Keratinocyte (primary cell): ENCODE results near the gene SYNE1. TPM values are rescaled to one million over a fixed set of nuclear protein-coding genes. Genes with fewer than 3 reads are reported as not detected.

Source experiments
- DNase-seq: peaks from one replicate; pipeline ENCODE4 v3.0.0-alpha.2; 2011; ENCODE audit warnings: low read depth, missing footprints, low spot score
- FAIRE-seq: peaks from 2 replicates; lab custom pipeline; 2011; peaks lifted over from hg19 to GRCh38; lab: Jason Lieb, UNC
- H2AFZ ChIP-seq: 2 replicates; pipeline ENCODE4 v1.6.0; 2012; ENCODE audit warnings: low read length, control low read depth, inconsistent platforms; ENCODE audit not compliant: control insufficient read depth
- H3K27ac ChIP-seq: 2 replicates; pipeline ENCODE4 v1.5.1; 2011; ENCODE audit warnings: low read length; ENCODE audit not compliant: control insufficient read depth, insufficient read depth
- H3K27me3 ChIP-seq: 3 replicates; pipeline ENCODE4 v1.6.0; 2011; ENCODE audit warnings: low read length; ENCODE audit not compliant: control insufficient read depth, insufficient read depth; ENCODE audit errors: extremely low read depth
- H3K36me3 ChIP-seq, 2 experiments: 2 replicates in 1 of 2; 3 replicates in 1 of 2; pipeline ENCODE4 v1.5.1; 2011; ENCODE audit warnings: low read length in 2 of 2, mild to moderate bottlenecking in 1 of 2; ENCODE audit not compliant: control insufficient read depth in 2 of 2, insufficient read depth in 2 of 2; ENCODE audit errors: extremely low read depth in 1 of 2
- H3K4me1 ChIP-seq: 3 replicates; pipeline ENCODE4 v1.5.1; 2011; ENCODE audit warnings: low read length; ENCODE audit not compliant: control insufficient read depth, insufficient read depth; ENCODE audit errors: extremely low read depth
- H3K4me2 ChIP-seq: 3 replicates; pipeline ENCODE4 v1.6.0; 2011; ENCODE audit warnings: low read depth, low read length; ENCODE audit not compliant: control insufficient read depth, insufficient read depth; ENCODE audit errors: extremely low read depth
- H3K4me3 ChIP-seq, 3 experiments: fragments of 200-600 bp in 1 of 3; sonication (generic) in 1 of 3; 2 replicates in 2 of 3; 3 replicates in 1 of 3; pipeline ENCODE4 v1.5.1; 2011 to 2016; ENCODE audit warnings: low read length in 3 of 3, mild to moderate bottlenecking in 3 of 3, control low read depth in 2 of 3, inconsistent platforms in 1 of 3, low read depth in 1 of 3, mixed read lengths in 1 of 3, mixed run types in 1 of 3, moderate library complexity in 1 of 3; ENCODE audit not compliant: control insufficient read depth in 2 of 3, insufficient read depth in 2 of 3; ENCODE audit errors: extremely low read depth in 1 of 3
- H3K79me2 ChIP-seq: 2 replicates; pipeline ENCODE4 v1.6.0; 2012; ENCODE audit warnings: low read length; ENCODE audit not compliant: control insufficient read depth, insufficient read depth
- H3K9ac ChIP-seq: 3 replicates; pipeline ENCODE4 v1.6.0; 2011; ENCODE audit warnings: low read length; ENCODE audit not compliant: control insufficient read depth, insufficient read depth; ENCODE audit errors: extremely low read depth
- H3K9me1 ChIP-seq: 3 replicates; pipeline ENCODE4 v1.6.0; 2011; ENCODE audit warnings: low read length; ENCODE audit not compliant: control insufficient read depth, insufficient read depth; ENCODE audit errors: extremely low read depth
- H3K9me3 ChIP-seq: 2 replicates; pipeline ENCODE4 v1.5.1; 2012; ENCODE audit warnings: low read depth, low read length; ENCODE audit not compliant: control insufficient read depth
- H4K20me1 ChIP-seq: 3 replicates; pipeline ENCODE4 v1.6.0; 2011; ENCODE audit warnings: low read length; ENCODE audit not compliant: control insufficient read depth, insufficient read depth; ENCODE audit errors: extremely low read depth
- EZH2 ChIP-seq: IDR thresholded peaks from one replicate; pipeline ENCODE4 v1.6.1; 2012; ENCODE audit warnings: inconsistent platforms, mild to moderate bottlenecking, low read length, moderate library complexity
- dilution Hi-C: fragments of 300-500 bp; cut with MboI; formaldehyde crosslinking; loops from one replicate; pipeline ENCODE4 v1.7.0; 2020; ENCODE audit warnings: low sequenced_read_pairs; ENCODE audit not compliant: extremely low pct_ligation_motif_present
- polyA plus RNA-seq, 5 experiments: library from polyadenylated mRNA; depleted of rRNA in 3 of 5; stranded (reverse) in 3 of 5; stranded (forward) in 1 of 5; unstranded in 1 of 5; fragments of >200 nt; gene quantifications; 1 replicate in 1 of 5; 2 replicates in 3 of 5; 3 replicates in 1 of 5; pipeline versions ENCODE4 v1.2.1 to v1.2.3, GENCODE V29; 2011 to 2012; ENCODE audit warnings: missing spikeins in 2 of 5, low read depth in 1 of 5, low replicate concordance in 1 of 5
- TF ChIP-seq, protein P1 (sequence below), 3 experiments: IDR thresholded peaks in 1 of 3; conservative IDR thresholded peaks in 1 of 3; optimal IDR thresholded peaks in 1 of 3; 2 replicates in 2 of 3; 3 replicates in 1 of 3; pipeline versions ENCODE3 to v1.5.1; 2011; ENCODE audit warnings: low read length in 3 of 3, mild to moderate bottlenecking in 3 of 3, moderate library complexity in 2 of 3, control low read depth in 1 of 3, inconsistent platforms in 1 of 3; ENCODE audit not compliant: insufficient read depth in 2 of 3; ENCODE audit errors: extremely low read depth in 1 of 3

Gene SYNE1
- polyA plus RNA-seq, 1 donor (not counting 4 experiments of a cell fraction or from before 2014, with no cell fraction given), result 4.0 TPM

DNA sequence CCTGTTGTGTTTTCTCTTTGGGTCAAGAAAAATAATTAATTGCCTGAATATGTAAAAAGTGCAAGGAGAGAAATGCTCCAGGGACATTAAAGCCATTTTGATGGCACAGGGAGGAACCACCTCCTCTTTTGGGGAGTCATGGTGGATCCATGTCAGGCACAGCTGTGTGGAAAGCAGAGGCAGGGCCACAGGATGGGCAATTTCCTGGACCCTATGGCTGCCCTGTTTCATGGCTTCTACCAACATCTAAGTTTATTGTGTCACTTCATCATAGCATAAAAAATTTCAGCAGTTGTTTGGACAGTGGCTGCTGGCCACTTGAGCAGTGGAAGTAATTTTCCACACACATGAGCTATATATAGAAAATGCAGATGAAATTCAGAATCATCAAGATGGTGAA, 238.2 kb downstream of the SYNE1 start:
- TF ChIP-seq EZH2, result no peak
- TF ChIP-seq, protein P1, sequence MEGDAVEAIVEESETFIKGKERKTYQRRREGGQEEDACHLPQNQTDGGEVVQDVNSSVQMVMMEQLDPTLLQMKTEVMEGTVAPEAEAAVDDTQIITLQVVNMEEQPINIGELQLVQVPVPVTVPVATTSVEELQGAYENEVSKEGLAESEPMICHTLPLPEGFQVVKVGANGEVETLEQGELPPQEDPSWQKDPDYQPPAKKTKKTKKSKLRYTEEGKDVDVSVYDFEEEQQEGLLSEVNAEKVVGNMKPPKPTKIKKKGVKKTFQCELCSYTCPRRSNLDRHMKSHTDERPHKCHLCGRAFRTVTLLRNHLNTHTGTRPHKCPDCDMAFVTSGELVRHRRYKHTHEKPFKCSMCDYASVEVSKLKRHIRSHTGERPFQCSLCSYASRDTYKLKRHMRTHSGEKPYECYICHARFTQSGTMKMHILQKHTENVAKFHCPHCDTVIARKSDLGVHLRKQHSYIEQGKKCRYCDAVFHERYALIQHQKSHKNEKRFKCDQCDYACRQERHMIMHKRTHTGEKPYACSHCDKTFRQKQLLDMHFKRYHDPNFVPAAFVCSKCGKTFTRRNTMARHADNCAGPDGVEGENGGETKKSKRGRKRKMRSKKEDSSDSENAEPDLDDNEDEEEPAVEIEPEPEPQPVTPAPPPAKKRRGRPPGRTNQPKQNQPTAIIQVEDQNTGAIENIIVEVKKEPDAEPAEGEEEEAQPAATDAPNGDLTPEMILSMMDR (optimal IDR thresholded peaks at IDR 0.05 in 1 of 3, IDR thresholded peaks at IDR 0.05 in 1 of 3, conservative IDR thresholded peaks at IDR 0.05 in 1 of 3; ENCODE audit: extremely low read depth in 1 of 3, insufficient read depth in 2 of 3, low read length in 3 of 3), result no peak
- Histone ChIP-seq H3K9ac (no peak overlapping the region), H3K4me3 (no peak overlapping the region), H3K4me2 (no peak overlapping the region), H3K36me3 (no peaks in the 10 kb centered on the region), H3K27me3 (no peaks in the 10 kb centered on the region), H3K4me1 (peaks cover 20% of the 10 kb centered on the region), H3K27ac (no peak overlapping the region), H3K79me2 (no peaks in the 10 kb centered on the region), H2AFZ (no peak overlapping the region), H4K20me1 (no peaks in the 10 kb centered on the region), H3K9me3 (no peaks in the 10 kb centered on the region), H3K9me1 (no peaks in the 10 kb centered on the region)
- DNase-seq (no peak), FAIRE-seq (no peak)
- dilution Hi-C loops, result no loop called here

DNA sequence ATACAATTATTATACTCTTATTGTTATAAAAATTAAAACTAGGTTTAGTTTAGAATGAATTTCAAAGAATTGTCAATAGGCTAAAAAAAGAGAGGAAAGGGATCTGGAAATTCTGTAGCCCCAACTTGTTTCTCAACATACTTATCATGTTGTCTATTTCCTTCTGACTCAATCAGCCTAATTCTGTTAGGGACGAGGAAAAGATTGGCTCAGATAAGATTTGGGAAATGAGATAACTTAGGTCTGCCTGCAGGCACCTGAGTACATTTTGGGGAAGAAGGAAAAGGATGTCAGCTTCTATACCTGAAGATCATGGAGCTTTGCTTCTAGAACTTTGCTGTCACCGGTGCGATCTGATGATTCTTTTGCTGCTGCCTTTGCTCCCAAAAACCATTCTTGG, 238.8 kb downstream of the SYNE1 start:
- Histone ChIP-seq H3K36me3 (no peaks in the 10 kb centered on the region), H3K9ac (no peak overlapping the region), H3K9me1 (no peaks in the 10 kb centered on the region), H3K4me2 (no peak overlapping the region), H3K79me2 (no peaks in the 10 kb centered on the region), H3K27ac (no peak overlapping the region), H4K20me1 (no peaks in the 10 kb centered on the region), H3K4me1 (peaks cover 20% of the 10 kb centered on the region), H3K27me3 (no peaks in the 10 kb centered on the region), H2AFZ (no peak overlapping the region), H3K4me3 (no peak overlapping the region), H3K9me3 (no peaks in the 10 kb centered on the region)
- DNase-seq (no peak), FAIRE-seq (no peak)
- TF ChIP-seq, protein P1 (optimal IDR thresholded peaks at IDR 0.05 in 1 of 3, IDR thresholded peaks at IDR 0.05 in 1 of 3, conservative IDR thresholded peaks at IDR 0.05 in 1 of 3; ENCODE audit: extremely low read depth in 1 of 3, insufficient read depth in 2 of 3, low read length in 3 of 3), result no peak
- no peak for TF ChIP-seq EZH2
- dilution Hi-C loops, result no loop called here
